GM11168 (cell line): ENCODE data around the gene UROS.

Experiments
- in situ Hi-C: fragments of 300-500 bp; cut with MboI; formaldehyde crosslinking; loops from one replicate; pipeline ENCODE4 v1.12.0; 2022; ENCODE audit warnings: low sequenced_read_pairs; ENCODE audit not compliant: unreplicated experiment

The UROS gene

GRCh38 chr10:125795128-125795527, 27.9 kb downstream of the UROS start:
- in situ Hi-C loops = no loop called here

DNA sequence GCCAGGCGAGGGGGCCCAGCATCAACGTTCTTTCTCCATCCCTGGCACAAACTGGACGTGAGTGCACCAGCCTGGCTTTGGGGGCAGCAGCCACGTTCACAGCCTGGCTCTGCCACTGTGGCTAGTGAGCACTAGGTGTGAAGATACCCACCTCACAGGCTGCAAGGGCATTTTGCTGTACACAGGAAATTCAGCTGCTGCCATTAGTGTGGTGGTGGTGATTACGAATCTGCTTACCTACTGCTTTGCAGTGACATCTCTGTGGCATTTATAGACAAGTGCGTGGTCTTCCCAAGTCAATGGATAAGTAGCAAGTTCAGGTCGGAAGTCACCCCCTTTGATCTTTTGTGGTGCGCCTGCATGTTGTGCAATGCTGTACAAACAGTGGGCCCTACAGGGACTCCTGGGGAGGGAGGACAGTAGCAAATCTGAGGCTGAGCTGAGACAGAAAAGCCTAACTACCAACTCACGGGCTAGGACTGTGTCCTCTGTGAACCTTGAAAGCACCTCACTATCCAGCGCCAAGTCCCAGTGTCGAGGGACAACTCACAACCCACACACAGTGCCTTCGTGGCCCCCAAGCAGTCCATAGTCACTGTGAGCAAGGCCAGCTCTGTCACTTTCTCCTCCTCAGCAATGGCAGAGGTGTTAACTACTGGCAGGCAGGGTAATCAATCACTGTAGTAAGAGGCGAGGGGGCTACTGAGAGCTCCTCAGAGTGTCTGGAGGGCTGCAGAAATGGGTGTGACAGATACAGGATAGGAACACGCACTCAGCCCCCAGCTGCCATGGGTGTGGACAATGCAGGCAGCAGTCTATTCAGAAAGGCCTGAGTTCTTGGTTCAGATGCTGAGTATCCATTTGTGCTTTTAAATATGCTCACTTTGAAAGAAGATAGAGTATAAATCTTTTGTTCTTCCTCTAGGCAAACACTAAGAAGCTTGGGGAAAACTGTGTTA, 30.4 kb downstream of the UROS start:
- in situ Hi-C loops = no loop called here

GRCh38 chr10:125788156-125789034, 34.7 kb downstream of the UROS start:
- in situ Hi-C loops = no loop called here

DNA sequence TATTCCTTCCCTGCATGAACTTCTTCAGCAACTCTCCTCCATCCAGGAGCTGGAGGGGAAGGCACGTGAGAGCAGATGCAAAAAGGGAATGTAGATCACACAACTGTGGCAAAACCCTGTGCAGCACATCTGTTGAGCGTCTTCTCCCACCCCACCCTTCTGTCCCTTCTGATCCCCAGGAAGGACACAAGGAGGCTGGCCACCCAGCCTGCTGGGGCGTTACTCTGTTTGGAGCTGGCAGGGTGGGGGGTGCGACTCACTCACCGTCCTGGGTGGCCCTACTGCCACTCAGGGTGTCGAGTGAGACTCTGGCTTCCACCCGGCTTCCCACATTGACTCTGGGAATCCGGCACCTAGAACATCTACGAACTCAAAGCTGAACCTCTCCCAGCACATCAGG, 37.3 kb downstream of the UROS start:
- in situ Hi-C loops = no loop called here

- in situ Hi-C loops = no loop called here
Measured at GRCh38 chr10:125783957-125784356, 39.1 kb downstream of the UROS start.

DNA sequence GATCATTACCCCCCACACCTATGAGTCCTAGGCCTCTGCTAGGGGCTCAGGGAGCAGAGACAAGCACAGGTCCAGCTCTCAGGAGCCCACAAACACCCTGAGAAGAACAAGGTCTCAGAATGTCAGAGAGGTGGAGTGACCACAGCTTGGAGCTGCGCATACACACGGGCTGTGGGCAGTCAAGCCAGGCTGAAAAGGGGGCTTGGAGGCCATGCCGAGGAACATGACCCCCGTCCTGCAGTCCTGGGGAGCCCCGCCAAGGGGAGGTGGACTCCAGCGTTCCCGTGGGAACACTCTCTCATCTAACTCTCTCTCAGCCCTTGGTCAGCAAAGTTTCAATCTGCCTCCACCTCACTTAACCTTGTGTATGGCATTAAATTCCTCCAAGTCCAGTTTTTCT, 39.6 kb downstream of the UROS start:
- in situ Hi-C loops = no loop called here

DNA sequence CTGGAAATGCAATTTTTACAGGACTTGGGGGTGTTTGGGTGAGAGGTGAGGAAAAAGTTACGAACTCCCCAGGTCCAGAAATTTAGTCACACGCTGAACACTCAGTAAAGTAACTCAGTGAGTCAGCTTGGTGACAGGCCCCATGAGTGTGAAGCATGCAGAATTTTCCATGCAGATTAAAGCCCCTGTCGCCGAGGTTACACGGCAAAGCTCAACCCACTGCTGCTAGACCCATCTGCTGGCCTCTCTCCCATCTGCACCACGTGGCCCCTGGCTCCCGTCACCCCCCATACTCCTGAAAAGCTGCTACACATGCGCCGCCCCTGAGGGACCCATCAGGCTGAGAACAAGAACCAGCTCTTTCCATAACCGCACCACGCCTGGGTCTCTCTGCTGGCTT, 40.4 kb downstream of the UROS start:
- in situ Hi-C loops = no loop called here

GRCh38 chr10:125782054-125782453, 41.0 kb downstream of the UROS start:
- in situ Hi-C loops = no loop called here

DNA sequence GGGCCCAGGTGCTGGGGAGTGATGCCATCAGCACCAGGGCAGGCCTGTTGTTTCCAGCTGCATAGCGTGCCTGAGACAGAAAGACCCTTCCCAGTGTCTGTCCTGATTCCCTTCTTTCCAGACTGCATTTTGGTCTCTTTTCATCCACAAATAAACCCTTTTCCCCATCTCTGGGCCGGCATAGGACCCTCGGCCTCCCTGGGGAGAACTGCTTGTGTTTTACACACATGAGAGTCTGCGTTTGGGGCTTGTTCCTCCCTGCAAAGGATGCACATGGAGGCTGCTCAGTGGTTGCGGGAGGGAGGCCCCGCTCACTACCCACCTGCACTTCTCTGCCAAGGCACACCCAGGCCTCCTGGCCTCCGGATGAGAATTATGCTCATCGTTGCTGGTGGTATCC, 41.7 kb downstream of the UROS start:
- in situ Hi-C loops = no loop called here

- in situ Hi-C loops = no loop called here
Measured at GRCh38 chr10:125779403-125780327, 43.4 kb downstream of the UROS start.

- in situ Hi-C loops = no loop called here
Measured at GRCh38 chr10:125778556-125778955, 44.5 kb downstream of the UROS start.

DNA sequence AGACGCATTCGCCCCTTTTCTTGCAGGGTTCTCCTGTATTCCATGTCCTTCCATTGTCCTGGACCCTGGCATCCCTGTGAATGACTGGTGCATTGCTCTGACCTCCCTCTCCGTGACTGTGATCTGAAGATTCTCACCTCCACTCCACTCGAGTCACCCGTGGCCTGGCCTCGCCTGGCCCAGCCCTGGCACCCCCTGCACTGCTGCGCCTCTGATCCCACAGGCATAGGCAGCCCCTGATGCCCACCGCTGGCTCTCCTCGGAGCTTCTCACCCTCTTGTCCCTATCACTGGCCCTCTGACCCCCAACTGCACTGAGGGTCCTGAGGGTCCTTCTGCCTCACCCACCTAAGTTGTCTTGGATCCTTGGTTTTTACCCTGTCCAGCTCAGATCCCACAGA, 45.3 kb downstream of the UROS start:
- in situ Hi-C loops = no loop called here

GRCh38 chr10:125775491-125776106, 47.5 kb downstream of the UROS start, which contains the start of gene MMP21:
MMP21 (minus strand) TSS chr10:125775821; CDS start chr10:125775821, 0 bp downstream.
- in situ Hi-C loops = no loop called here

DNA sequence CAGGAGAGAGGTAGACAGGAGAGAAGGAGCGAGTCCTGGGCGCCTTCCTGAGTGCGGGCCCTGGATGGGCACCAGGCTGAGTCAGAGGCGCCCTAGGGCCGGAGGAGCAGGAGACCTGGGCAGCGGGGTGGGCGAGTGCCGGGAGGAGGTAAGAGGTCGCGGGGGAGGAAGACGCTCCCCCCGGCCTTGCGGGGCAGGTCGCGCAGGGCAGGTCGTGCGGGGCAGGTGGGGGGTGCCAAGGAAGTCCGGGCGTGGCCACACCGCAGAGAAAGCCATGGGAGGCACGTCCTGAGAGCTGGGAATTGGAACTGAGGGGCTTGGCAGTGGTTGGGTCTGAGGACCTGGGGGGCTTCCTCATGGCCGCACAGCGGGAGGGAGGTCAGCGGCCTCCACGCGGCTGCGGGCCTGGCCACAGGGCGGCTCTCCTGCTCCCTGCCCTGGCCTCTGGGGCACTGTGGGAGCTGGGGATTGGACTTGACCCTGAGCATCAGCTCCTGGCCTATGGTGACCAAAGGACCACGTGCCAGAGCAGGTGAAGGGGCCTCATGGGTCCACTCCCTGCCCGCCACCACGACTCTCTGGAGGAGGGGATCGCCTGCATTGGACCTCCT, 48.4 kb downstream of the UROS start:
- in situ Hi-C loops = no loop called here

GRCh38 chr10:125773687-125774543, 49.1 kb downstream of the UROS start:
- in situ Hi-C loops = no loop called here

DNA sequence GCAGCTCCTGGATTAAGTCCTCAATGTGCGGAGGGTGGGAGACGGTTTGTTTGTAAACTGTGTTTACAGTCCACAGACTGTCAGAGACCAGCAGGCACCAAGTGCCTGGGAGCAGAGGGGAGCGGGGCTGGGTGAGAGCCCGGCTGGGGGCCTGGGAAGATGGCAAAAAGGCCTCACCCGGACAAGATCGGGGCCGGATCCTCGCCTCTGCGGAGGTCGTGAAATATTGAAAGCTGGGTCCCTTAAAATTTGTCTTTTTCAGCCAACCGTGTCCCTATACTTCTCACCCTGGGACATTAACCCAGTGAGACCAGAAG, 50.2 kb downstream of the UROS start:
- in situ Hi-C loops = no loop called here

GRCh38 chr10:125772112-125772863, 50.8 kb downstream of the UROS start:
- in situ Hi-C loops = no loop called here

- in situ Hi-C loops = no loop called here
Measured at GRCh38 chr10:125770844-125771243, 52.2 kb downstream of the UROS start.
